Activated CD4-positive, alpha-beta T cell treated with anti-CD3 and anti-CD28 coated beads, Interleukin-2, Interleukin-6, amounts not matched to agents 100 ng/mL and 50 ng/mL, durations not matched to agents 16 hours and 8 hours (primary cell): ENCODE results near the gene CFAP54.
A peak's percentile ranks its signal among the peaks of the same experiment; 100 is the strongest.
"Not testable (repeated sequence)": the region's sequence is repeated elsewhere in the genome, so short reads cannot be mapped to it uniquely, and the experiment has no call there.

Experiments used
- DNase-seq: peaks from one replicate; pipeline ENCODE4 v3.0.0-alpha.2; 2020

Gene CFAP54

GRCh38 chr12:96514328-96514727, 25.0 kb downstream of the CFAP54 start:
- DNase-seq: no peak

- DNase-seq: peak; percentile 88
These were observed 27.4 kb downstream of the CFAP54 start for GRCh38 chr12:96516472-96517430.

DNA sequence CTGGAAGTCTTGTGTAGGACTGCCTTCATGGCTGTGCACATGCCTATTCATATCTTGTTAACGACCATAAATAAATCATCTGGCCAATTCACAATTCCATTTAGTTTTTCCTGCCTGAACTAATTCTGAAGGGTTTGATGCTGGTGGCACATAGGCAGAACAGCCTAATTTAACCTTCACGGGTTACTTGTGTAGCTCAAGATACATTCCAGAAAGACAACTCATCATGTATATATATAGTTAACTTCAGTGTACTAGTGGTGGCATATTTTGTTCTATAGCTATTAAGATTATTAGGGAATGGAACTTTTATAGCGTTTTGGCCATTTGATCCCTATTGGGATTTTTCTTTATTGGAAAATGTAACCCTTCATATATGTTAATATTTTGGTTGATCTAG, 31.4 kb downstream of the CFAP54 start:
- DNase-seq: no peak

GRCh38 chr12:96521895-96522682, 32.7 kb downstream of the CFAP54 start:
- DNase-seq: no peak

DNA sequence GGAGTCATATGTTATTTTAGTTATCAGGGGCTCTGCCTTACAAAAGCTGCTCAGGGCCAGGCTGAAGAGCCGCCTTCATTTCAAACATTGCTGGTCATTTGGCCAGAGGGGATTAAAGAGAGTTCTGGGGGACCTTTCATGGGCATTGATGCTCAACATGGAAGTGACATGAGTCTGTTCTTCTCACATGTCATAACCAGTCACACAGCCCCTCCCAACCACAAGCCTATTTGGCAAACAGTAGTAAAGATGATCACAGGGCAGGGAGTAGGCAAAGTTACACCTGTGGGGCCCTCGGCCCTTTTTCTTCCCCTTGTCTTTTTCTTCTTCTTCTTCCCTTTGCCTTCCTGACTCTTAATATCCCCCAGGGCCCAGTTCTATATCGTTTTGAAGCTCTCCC, 33.3 kb downstream of the CFAP54 start:
- no peak for DNase-seq

GRCh38 chr12:96526110-96526509, 36.7 kb downstream of the CFAP54 start:
- DNase-seq: peak; percentile 45

GRCh38 chr12:96529912-96530311, 40.5 kb downstream of the CFAP54 start:
- DNase-seq: no peak

- no peak for DNase-seq
These were observed 45.0 kb downstream of the CFAP54 start for GRCh38 chr12:96534339-96534738.

DNA sequence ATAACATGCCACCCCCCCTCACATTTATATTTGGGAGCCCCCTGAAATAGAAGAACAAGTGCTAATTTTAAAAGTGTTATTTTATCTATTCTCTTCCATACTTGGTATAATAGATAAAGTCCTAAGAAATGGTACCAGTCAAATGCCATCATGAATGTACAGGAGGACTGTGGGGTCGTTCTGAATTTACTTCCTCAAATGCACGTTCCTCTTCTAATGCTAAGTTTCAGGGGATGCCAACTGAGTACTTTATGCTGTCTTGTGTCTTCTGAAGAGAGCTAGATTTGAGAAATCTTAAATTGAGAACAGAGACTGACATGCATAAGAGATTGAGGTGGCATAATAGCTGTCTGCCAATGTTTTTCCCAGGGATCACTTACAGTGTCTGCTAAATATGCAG, 59.0 kb downstream of the CFAP54 start:
- no peak for DNase-seq

GRCh38 chr12:96549341-96549740, 60.0 kb downstream of the CFAP54 start:
- DNase-seq: no peak

- DNase-seq: no peak
These were observed 81.2 kb downstream of the CFAP54 start for GRCh38 chr12:96570579-96570978.

DNA sequence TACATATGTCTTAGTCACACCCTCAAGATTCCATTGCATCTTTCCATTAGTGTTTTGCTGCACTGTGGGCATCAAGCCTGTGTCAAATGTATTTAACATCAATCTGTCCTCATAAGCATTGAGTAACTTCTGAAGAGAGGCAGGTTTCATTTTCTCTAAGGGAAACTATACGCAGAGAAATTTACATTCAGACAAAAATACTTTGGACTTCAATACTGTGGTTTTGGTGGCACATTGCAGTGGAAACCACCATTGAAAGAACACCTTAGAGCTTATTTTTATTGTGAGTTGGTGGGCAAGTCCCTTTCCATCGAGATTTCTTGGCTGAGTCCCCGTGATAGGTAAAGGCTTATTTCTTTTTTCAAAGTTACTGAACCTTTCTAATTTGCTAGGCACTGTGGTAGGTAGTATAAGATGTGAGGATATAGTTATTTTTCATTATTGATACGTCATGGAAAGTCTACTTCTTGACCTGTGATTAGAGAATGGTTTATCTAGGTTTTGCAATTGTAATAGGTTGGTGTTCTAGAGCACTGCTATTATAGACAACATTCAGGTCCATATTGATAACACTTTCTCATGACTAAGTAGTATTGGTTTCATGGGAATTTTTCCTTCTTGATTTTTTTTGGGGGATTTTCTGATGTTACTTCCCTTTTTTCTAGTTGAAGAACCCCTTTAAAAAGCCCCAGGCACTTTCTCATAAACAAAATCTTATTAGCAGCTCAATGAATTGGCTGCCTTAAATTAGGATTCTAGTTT, 81.9 kb downstream of the CFAP54 start:
- peak; percentile 55 for DNase-seq

DNA sequence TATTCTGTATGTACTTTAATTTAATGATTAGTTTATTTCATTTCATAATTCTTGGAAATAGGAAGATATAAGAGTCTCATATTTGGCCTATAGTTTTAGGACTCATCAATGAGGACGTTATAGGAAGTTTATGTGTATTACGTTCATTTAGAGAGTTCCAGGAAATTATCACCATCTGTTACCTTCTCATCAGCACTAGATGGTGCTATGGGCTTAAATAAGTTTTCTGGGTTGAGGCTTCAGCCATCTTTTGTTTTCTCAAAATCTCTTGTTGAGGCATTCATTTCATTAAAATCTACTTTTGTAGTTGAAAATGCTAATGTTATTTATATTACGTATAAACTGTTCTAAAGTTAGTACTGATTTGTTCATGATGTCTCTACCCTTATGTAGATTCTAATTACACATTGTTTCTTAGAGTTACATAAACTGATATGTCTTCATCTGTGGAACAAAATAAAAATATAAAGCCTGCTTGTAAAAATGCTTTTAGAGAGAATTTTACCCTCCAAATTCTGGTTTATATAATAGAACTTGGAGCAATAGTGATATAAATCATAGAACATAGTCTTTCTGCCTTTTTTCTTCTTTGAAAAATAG, 89.2 kb downstream of the CFAP54 start:
- DNase-seq: peak; percentile 69

DNA sequence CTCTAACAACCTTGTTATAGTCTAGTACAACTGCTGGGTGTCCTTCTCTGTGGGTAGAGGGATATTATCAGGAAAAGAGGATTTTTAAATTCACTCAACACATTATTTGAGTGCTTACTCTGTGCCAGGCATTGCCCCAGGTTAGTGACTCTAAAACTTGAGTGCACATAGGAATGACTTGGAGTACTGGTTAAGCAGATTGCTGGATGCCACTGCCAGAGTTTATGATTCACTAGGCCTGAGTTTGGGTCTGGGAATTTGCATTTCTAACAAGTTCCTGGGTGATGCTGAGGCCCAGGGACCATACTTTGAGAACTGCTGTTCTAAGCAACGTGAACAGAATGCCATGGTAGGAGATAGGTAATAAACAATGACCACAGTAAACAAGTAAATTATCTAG, 96.6 kb downstream of the CFAP54 start:
- DNase-seq: no peak

DNA sequence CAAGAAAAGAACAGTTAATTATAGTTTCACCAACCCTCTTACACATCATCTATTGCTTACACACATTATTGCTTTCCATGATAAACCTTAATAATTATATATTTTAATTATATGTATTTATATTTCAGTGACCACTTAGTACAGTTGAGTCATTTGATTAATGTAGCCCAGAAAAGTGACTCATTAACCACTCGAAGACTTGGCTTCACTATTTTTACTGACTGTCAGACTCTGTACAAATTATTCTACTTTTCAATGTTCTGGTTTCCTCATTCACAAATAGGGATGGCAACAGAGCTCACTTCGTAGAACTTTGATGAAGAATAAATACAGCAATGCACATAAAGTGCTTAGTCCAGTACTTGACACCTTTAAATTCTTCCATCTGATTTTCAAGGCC, 98.3 kb downstream of the CFAP54 start:
- DNase-seq: no peak

DNA sequence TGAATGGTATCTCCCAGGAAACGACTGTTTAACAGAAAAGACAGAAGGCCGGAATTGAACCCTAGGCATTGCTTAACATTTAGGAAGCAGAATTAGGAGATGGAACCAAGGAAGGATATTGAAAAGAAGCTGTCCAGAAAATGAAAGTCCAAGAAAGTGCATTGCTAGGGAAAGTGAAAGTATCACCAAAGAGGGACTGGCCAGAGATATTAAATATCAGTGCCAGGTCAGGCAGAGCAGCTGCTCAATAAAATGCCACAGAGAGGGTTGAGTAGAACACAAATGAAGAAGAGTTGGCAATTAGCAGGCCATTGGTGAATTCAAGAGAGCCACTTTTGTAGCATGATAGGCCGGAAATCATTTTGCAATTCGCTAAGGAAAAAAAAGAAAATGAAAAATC, 101.6 kb downstream of the CFAP54 start:
- no peak for DNase-seq

DNA sequence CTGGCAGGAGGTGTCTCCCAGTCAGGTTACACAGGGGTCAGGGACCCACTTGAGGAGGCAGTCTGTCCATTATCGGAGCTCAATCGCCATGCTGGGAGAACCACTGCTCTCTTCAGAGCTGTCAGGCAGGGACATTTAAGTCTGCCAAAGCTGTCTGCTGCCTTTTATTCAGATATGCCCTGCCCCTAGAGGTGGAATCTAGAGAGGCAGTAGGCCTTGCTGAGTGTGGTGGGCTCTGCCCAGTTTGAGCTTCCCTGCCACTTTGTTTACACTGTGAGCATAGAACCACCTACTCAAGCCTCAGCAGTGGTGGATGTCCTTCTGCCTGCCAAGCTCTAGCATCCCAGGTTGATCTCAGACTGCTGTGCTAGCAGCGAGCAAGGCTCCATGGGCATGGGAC, 115.0 kb downstream of the CFAP54 start:
- DNase-seq: not testable (repeated sequence)

DNA sequence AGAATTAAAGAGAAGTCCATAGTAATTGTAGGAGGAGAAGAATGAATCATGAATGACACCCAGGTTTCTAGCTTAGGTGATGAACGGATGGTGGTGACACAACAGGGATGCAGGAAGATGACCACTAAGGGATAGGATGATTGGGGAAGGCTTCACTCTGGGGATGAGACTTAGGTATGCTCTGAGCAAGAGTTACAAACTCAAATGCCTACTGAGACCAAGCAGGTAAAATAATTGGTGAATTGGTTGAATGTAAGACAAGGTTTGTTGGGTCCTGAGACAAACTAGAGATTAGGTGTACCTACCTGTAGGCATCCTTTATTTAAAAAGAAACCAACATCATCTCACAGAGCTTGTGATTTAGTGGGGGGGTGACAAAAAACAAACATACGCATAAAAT, 116.3 kb downstream of the CFAP54 start:
- no peak for DNase-seq

DNA sequence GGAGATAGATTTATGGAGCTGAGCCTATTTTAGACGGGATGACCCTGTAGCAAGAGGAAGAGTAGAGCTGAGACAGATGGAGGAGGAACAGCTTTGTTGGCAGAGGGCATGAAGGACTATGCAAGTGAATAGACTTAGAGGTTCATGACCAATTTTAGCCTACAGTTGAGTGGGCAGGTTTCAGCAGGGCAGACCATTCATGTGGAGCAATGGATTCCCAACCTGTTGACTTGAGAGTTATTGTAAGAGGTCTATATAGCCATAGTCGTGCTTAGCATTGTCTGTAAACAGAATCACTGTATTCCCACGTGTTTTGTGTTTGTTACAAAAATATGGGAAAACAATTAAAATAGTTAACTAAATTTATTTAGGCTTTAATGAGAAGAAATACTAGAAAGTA, 116.8 kb downstream of the CFAP54 start:
- no peak for DNase-seq

DNA sequence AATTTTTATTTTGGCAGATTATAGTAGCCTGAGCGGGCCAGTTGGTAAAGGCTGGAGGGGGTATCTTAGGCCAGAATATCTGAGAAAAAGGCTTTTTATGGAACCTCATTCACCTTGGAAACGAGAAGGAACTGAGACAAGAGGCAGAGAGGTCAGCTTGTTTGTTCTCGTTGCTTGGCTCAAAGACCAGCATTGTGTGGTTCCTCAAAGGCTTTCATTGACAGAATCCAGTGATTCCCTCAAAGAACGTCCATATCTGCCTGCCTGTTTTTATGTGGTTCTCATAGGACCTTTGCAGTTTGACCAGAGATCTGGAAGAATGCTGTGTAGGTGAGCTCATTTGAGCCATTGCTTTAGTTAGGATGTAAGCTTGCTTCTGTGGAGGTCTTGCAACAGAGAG, 117.3 kb downstream of the CFAP54 start:
- DNase-seq: no peak

- DNase-seq: no peak
These were observed 127.8 kb downstream of the CFAP54 start for GRCh38 chr12:96617178-96617577.

DNA sequence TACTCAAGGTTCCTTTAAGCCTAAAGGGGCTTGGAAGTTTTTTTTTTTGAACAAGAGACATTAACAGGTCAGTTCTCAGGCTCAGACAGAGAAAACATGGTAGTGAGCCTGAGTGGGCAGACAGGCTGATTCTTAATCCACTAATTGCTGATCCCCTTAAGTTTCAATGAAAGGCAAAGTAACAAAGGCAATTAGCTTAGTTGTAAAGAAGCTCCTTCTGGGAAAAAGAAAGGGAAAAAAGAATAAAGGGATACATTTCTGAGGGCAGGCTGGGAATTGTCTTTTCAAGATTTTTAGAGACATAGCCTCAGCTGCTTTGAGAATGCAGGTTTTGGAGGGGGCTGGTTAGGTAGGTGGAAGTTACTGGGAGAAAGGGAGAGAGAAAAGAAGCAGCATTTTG, 133.8 kb downstream of the CFAP54 start:
- no peak for DNase-seq
